Measurements from ENCODE around the gene AMPD2.

The AMPD2 gene

GRCh38 chr1:109618661-109619575 lies 719 bp upstream of the AMPD2 start:
- no peak for DNase-seq

GRCh38 chr1:109620401-109620791 lies 759 bp downstream of the AMPD2 start:
- DNase-seq, result no peak

GRCh38 chr1:109620841-109621286 lies 1.2 kb downstream of the AMPD2 start:
- DNase-seq, result peak; percentile 61

- no peak for DNase-seq
Observed at GRCh38 chr1:109621379-109622136, 1.9 kb downstream of the AMPD2 start.

GRCh38 chr1:109622137-109622892 lies 2.7 kb downstream of the AMPD2 start:
- no peak for DNase-seq

GRCh38 chr1:109622895-109623294 lies 3.3 kb downstream of the AMPD2 start:
- DNase-seq, result no peak

- DNase-seq, result no peak
Observed at GRCh38 chr1:109623601-109624161, 4.0 kb downstream of the AMPD2 start.

- no peak for DNase-seq
Observed at GRCh38 chr1:109624201-109625010, 4.8 kb downstream of the AMPD2 start.

GRCh38 chr1:109625176-109625575 lies 5.5 kb downstream of the AMPD2 start:
- no peak for DNase-seq

- DNase-seq, result no peak
Observed at GRCh38 chr1:109625601-109626560, 6.2 kb downstream of the AMPD2 start.

GRCh38 chr1:109626682-109627408 lies 7.2 kb downstream of the AMPD2 start:
- no peak for DNase-seq

GRCh38 chr1:109627692-109628399 lies 8.2 kb downstream of the AMPD2 start:
- DNase-seq, result no peak

GRCh38 chr1:109628540-109629321 lies 9.1 kb downstream of the AMPD2 start:
- no peak for DNase-seq

- DNase-seq, result no peak
Observed at GRCh38 chr1:109629372-109630030, 9.9 kb downstream of the AMPD2 start.

- no peak for DNase-seq
Observed at GRCh38 chr1:109630081-109630897, 10.7 kb downstream of the AMPD2 start.

GRCh38 chr1:109630898-109631512 lies 11.4 kb downstream of the AMPD2 start:
- DNase-seq, result no peak
